ENCODE measurements around the gene CGB3.

Gene CGB3

DNA sequence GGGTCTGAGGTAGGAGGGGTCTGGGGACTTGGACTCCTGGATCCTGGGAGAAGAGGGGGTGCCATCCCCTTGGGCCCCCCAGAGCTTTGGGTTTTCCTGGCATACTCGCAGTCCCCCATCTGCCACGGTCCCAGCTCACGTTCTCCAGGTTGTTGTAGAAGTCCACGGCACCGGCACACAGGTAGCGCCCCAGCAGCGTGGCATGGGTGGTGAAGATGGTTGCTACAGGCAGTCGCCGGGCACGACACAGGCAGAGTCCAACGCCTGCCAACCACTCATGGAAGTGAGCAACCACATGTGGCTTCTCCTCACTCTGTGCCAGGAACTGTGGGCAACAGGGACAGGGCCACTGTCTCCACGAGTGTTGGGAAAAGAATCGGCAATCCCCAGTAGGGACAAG, 38.4 kb downstream of the CGB3 start:
- no peak for DNase-seq

DNA sequence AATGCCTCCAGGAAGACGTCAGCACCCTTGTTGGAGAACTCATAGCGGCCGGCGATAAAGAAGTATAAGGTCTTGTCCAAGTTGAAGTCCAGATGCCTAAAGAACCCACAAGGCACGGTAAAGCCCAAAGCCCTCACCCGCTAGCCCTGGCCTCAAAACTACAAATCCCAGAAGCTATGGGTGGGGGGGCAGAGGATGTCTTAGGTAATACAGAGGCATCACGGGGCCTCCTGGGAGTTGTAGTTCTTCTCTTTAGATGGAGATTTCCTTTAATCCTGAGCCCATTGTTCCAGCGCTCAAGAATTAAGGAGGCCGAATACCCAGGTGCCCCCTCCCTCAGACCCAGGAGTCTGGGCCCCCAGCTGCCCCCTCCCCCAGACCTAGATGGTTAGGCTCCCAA, 41.9 kb downstream of the CGB3 start:
- DNase-seq, result no peak

DNA sequence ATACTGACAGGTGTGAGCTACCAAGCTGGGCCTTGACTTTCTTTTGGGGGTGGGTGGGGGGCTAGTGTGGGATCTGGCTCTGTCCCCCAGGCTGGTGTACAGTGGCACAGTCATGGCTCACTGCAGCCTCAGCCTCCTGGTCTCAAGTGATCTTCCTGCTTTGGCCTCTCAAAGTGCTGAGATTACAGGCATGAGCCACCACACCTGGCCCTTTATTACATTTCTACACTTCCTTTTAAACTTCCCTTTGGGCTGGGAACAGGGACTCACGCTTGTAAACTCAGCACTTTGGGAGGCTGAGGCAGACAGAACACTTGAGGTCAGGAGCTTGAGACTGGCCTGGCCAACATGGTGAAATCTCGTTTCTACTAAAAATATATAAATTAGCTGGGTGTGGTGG, 47.1 kb downstream of the CGB3 start:
- DNase-seq, result no peak

DNA sequence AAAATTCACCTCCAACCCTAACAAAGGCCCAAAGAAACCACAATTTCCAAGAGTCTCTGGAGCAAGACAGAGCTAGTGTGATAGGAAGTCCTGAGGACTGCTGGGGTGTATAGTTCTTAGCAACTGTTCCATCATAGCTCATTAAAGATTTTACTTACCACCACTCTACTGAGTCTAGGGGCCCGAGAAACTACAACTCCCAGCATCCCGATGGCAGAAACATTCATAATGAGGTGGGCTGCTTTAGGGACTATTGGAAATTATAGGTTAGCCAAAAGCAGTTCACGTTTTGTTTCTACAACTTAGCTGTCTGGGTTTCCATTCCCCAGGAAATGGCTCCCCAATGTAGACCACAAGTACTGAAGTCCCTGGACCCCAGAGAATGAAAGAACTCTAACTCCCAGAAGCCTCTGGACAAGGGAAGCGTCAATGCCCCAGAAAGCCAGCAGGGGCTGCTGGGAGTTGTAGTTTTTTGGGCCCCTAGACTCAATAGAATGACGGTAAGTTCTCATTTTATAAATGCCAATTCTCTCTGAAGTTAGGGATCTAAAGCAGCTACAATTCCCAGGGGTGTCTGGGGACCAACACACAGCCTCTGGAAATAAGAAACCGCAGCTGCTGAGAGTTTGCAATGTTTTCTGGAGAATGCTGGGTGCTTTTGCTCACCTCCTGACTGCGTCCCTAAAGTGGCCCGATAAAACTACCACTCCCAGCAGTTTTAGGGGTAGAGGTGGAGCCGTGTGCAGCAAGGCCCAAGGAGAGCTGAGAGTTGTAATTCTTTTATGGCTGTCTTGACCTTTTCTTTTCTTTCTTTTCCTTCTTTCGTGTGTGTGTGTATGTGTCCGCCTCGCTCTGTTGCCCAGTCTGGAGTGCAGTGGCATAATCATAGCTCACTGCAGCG, 47.9 kb downstream of the CGB3 start:
- no peak for DNase-seq
